HG03342 (cell line): Measurements from ENCODE around the gene VMAC.

ENCODE experiments used
- ATAC-seq: cut with Tn5 transposase; IDR thresholded peaks from one replicate; pipeline ENCODE4 v1.9.1; 2021; ENCODE audit warnings: mild to moderate bottlenecking, moderate library complexity; ENCODE audit not compliant: unreplicated experiment

Gene VMAC

DNA sequence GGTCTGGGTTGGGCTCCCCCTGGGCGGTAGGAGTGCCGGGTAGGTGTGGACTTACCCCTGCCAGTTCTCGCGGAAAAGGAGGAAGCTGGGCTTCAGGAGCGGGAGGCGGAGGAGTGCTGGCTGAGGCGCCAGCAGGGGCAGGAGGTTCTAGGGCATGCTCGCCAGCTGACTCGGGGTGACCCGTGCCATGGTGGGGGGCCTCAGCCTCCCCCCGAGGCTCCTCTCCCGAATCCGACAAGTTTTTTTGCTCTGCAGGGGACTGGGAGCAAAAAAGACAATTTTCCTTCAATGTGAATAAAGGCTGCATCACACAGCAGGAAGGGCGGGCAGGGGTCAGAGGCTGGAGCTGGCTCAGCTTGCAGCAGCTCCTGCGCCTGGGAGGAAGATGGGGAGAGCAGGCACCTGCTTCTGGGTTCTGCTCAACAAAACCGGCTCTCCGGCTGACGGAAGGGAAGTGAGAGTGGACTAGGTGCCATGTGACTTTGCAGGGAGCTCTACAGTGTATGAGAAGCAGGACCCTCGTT is 46.7 kb downstream of the VMAC start:
- ATAC-seq, result no peak

DNA sequence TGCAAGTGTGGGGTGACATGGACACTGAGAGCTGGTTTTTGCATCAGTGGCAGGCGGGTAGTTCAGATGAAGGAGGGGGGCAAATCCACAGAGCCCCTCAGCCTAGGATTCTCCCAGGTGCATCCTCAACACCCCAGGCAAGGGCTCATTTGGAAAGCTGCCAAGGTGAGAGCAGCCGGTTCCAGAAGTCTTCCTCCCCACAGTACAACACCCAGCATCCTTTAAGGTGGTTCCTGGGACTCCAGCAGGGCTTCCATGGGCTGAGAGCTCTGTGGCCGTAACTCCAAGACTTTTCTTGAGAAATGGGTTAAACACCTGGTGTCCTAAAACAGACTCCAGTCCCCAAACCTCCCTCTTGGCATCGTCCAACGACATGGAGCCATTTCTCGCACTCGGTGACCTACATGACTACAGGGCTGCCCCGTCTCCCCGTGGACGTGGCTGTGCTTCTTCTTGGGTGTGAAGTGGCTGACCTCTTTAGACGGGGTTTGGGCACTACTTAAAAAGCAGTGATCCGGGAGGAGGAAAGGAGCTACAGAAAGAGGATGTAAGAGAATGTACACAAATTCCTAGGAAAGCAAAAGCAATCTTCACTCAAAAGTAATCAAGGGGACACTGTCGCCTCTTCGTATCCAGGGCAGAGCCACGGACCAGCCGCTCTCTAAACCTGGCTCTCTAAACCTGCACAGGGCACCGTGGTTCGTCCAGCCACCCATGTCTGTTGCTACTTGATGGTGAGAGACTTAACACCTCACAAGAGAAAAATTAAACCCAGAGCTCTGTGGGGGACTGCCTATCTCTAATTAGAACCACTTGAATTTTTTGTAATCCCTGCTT is 47.7 kb downstream of the VMAC start:
- ATAC-seq, result no peak

DNA sequence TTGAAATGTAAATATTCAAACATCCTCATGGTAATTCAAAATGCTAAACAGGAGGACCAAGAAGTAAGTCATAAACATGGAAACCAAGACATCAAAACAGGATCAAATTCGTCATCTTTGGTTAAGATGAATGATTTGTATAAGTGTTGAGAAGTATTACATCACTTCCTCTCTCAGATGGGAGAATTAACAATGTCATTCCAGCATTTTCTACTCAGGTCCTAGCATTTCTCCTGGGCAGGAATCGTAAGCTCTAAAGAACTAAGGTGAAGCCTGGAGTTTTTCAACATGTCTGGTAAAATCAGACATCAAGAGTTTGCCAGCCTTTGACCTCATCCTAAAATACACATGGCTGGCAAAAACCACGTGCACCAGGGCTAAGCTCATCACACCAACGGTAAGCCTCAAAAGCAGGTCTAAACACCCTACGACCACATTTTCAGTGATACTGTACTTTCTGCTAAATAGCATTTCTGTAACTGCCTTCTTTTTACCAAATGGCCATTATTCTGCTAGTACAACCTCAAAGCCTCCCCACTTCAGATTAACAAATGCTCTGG is 48.4 kb downstream of the VMAC start:
- no peak for ATAC-seq

DNA sequence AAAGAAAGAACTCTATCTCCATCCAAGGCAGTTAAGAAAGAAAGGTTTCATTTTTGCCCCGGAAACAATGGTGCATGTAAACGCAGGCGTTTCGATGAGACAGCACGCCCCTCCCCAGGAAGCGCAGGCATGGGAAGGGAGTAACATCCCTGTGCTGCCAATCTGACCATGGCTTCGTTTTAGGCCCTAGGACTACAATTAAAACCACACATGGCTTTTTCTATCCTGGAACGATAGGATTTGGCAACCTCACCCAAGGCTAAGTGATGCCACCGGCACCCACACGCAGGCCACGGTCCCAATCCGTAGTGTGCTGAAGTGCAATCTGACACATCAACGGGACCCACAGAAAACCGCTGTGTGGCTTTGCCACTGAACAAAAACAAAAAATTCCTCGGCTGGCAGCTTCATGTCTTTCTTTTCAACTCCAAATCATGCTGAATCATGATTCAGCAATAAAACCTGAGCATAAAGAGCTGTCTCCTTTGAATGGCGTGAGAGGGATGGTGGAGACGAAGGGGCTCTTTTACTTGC is 49.1 kb downstream of the VMAC start:
- ATAC-seq, result no peak

DNA sequence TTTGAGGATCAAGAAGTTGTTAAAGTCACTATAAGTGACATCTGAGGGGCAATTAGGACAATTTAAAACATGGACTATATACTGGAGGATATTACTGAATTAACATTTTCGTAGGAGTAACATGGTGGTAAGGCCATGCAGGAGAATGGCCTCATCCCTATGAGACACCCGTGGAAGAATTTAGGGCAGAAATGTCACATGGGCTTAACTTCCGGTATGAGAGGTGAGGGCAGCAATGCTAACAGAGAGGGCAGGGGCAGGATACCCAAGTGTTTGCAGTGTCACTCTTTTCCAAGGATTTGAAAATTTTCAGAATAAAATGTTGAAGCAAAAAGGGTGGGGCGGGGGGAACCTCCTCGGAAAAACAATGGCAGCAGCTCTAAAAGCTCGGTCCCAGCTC is 49.6 kb downstream of the VMAC start:
- ATAC-seq, result no peak

DNA sequence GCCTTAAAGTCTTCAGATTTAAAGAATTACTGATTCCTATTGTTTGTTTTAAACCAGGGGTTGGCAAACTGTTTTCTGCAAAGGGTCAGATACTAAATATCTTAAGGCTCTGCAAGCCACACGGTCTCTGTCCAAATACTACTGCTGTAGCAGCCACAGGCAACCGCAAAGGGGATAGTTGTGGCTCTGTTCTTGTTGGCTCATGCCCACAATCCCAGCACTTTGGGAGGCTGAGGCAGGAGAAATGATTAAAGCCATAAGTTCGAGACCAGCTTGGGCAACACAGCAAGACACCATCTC is 50.9 kb downstream of the VMAC start:
- no peak for ATAC-seq

DNA sequence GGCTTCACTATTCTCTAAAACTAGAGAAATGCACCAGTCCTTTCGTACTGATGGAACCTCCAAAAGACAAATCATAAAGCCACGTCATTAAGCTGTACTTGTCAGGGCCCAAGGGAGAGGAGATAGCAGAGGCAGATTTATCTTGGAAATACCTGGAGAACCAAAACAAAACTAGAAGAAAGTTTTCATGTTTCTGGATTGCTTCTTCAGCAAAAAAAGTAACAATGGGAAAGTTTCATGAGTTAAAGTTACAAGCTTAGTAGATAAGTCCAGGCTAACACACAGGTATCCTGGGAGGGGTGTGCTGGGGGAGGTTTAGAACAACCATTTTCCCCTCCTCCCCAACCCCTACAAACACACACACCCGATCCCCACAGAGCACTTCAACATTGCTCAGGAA is 51.7 kb downstream of the VMAC start:
- ATAC-seq, result no peak

DNA sequence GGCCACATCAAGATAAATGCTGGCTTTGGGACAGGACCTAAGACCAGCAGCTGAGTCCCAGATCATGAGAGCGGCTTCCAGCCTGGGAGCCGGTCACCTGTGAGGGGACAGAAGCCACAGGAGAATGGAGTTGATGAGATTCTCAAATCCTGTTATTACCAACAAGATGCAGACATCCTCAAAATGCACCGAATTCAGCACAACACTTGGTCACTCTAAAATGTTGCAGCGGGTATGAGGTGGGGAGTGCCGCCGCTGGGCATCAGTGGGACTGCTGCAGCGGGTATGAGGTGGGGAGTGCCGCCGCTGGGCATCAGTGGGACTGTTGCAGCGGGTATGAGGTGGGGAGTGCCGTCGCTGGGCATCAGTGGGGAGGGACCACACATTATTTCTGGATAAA is 52.1 kb downstream of the VMAC start:
- no peak for ATAC-seq

DNA sequence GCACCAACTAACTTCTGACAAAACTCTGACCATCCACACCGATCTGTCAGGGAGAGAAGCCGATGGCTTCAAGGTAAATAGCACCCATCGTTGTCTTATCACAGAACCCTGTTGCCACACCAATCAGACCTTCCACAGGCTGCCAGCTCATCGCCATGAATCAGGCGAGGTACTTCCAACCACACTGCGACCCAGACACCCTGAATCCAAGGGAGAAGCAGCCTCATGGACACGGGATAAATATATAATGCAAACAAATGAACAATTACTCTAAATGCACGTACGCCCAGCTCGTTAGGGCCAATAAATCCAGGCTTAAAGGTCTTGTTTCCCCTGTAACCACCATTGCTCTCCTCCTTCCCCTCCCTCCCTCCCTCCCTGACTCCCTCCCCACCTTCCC is 52.5 kb downstream of the VMAC start:
- no peak for ATAC-seq

DNA sequence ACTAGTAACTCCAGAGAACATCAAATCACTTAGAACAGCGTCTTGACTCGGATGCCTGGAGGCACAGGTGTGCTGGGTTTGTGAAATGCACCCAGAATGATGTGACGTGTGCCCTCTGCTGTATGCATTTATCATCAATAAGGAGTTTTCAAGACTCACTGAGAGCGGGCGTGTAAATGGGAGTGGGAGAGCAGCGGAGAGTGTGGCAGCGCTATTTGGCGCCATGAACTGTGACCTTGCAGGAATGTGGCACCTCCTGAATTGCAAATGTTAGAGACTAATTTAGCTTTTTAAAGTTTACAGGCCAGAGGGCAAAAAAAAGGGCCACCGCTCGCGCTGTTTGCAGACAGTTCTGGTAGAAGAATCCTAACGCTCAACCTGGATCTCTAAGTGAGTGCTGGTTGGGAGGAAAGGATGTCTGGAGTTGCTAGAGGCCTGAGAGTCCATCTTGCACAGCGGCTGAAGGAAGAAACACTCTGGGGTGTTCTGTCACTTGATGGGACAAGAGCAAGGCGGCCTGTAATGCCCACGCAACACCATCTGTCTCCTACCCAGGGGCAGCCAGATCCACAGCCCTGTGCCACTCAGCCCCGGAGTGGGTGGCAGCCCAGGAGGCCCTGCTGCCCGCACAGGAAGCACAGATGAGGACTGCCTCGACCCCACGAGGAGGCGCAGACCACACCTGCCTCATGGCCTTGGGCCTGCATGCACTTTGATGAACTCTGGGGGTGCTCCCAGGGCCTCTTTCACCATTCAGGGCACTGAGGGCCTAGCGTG is 53.6 kb downstream of the VMAC start:
- ATAC-seq, result no peak

DNA sequence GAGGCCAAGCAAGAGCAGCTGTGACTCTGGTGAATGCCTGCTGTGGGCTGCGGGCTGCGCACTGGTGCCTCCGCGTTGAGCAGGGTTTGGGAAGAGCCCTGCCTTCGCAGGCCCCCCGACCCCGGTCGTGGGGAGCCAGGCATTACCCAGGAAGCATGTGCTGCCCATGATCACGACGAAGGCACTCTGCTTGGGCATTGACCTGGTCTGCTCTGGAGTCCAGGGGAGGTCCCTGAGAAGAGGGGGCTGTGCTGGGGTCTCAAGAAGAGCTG is 54.1 kb downstream of the VMAC start:
- ATAC-seq, result no peak

DNA sequence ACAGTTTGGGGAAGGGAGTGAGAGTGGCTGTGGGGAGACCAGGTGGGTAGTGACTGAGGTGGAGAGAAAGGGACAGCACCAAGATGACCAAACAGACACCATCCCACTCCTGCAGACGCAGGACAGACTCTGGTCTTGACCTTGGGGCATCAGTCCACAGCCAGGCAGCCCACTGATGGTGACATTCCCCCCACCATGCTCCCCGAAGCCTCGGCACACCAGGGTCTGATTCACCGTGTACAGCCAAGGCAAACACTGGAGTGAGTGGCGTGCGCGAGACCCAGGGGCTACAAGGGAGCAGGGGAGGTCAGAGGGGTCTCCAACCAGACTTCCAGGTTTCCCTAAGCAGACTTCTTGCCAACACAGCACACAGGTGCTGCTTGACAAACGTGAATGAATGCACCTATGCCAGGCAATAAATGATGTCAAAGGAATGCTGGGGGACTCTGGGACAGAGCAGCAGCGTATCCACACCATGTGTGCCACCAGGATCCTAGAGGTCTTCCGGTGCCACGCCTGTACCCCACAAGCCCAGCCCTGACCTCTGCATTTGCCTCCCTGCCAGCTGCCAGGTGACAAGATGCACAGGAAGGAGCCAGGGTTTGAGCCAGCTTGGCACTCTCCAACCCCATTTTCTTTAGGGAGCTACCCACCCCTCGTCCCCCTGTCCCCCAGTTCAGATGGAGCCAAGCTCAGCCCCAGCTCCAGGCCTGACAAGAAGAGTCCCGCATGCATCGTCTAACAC is 54.8 kb downstream of the VMAC start:
- ATAC-seq, result no peak
